NT2/D1 (cell line): ENCODE measurements around the gene RCOR1.
"Not testable (repeated sequence)": the region's sequence is repeated elsewhere in the genome, so short reads cannot be mapped to it uniquely, and the experiment has no call there.

ENCODE experiments used
- DNase-seq: peaks from one replicate; pipeline ENCODE4 v3.0.0-alpha.2; 2011; ENCODE audit warnings: low read depth, low spot score
- H3K27me3 ChIP-seq: 2 replicates; pipeline ENCODE4 v1.6.0; 2011; ENCODE audit warnings: mild to moderate bottlenecking; ENCODE audit not compliant: insufficient read length, insufficient read depth
- H3K36me3 ChIP-seq: 2 replicates; pipeline ENCODE4 v1.6.1; 2011; ENCODE audit warnings: mild to moderate bottlenecking, low read length, mixed read lengths; ENCODE audit not compliant: insufficient read depth, insufficient read length
- H3K4me1 ChIP-seq: 2 replicates; pipeline ENCODE4 v1.5.1; 2011; ENCODE audit not compliant: insufficient read depth, insufficient read length
- H3K4me3 ChIP-seq: 2 replicates; pipeline ENCODE4 v1.5.1; 2011; ENCODE audit warnings: low read depth; ENCODE audit not compliant: insufficient read length
- H3K9ac ChIP-seq: 2 replicates; pipeline ENCODE4 v1.6.0; 2011; ENCODE audit warnings: low read depth; ENCODE audit not compliant: insufficient read length
- H3K9me3 ChIP-seq: 2 replicates; pipeline ENCODE4 v1.5.1; 2011; ENCODE audit warnings: mild to moderate bottlenecking, low read length; ENCODE audit not compliant: insufficient read depth
- SUZ12 ChIP-seq: IDR thresholded peaks from 2 replicates; pipeline ENCODE4 v1.6.1; 2011; ENCODE audit not compliant: insufficient read length, insufficient read depth; ENCODE audit errors: extremely low read depth
- YY1 ChIP-seq: IDR thresholded peaks from 2 replicates; pipeline ENCODE4 v1.6.1; 2011; ENCODE audit not compliant: insufficient read length, insufficient read depth
- ZNF274 ChIP-seq: IDR thresholded peaks from 2 replicates; pipeline ENCODE4 v1.6.1; 2011; ENCODE audit warnings: mild to moderate bottlenecking, low read depth, low read length

RCOR1 gene

DNA sequence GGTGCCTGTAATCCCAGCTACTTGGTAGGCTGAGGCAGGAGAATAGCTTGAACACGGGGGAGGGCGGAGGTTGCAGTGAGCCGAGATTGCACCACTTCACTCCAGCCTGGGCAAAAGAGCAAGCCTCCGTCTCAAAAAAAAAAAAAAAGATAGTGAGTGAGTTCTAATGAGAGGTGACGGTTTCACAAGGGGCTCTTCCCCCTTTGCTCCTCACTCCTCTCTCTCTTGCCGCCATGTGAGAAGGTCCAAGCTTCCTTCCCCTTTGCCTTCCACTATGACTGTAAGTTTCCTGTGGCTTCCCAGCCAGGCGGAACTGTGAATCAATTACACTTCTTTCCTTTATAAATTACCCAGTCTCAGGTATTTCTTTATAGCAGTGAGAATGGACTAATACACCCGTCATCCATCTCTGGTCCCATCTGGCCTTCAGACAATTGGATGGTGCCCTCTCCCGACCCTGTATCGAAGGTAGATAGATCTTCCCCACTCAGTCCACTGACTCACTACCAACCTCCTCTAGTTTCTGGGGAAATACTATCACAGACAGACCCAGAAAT lies 27.0 kb upstream of the RCOR1 start:
- Histone ChIP-seq H3K9ac (no peak overlapping the region), H3K9me3 (no peaks in the 10 kb centered on the region), H3K4me1 (peaks cover 6% of the 10 kb centered on the region), H3K4me3 (no peak overlapping the region), H3K27me3 (no peaks in the 10 kb centered on the region), H3K36me3 (no peaks in the 10 kb centered on the region)
- no peak for TF ChIP-seq ZNF274
- no peak for TF ChIP-seq YY1
- DNase-seq, result no peak

DNA sequence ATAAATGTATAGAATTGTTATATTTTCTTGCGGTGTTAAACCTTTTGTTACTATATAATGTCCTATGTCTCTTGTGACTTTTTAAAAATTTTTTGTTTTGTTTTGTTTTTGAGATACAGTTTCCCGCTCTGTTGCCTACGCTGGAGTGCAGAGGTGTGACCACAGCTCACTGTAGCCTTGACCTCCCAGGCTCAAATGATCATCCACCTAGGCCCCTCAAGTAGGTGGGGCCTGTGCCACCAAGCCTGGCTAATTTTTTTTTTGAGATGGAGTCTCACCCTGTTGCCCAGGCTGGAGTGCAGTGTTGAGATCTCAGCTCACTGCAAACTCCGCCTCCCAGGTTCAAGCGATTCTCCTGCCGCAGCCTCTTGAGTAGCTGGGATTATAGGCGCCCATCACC lies 26.5 kb upstream of the RCOR1 start:
- Histone ChIP-seq H3K4me3 (no peak overlapping the region), H3K27me3 (no peaks in the 10 kb centered on the region), H3K36me3 (no peaks in the 10 kb centered on the region), H3K9me3 (no peaks in the 10 kb centered on the region), H3K9ac (no peak overlapping the region), H3K4me1 (peaks cover 6% of the 10 kb centered on the region)
- no peak for DNase-seq
- TF ChIP-seq ZNF274 (no peak), YY1 (no peak), SUZ12 (no peak)

DNA sequence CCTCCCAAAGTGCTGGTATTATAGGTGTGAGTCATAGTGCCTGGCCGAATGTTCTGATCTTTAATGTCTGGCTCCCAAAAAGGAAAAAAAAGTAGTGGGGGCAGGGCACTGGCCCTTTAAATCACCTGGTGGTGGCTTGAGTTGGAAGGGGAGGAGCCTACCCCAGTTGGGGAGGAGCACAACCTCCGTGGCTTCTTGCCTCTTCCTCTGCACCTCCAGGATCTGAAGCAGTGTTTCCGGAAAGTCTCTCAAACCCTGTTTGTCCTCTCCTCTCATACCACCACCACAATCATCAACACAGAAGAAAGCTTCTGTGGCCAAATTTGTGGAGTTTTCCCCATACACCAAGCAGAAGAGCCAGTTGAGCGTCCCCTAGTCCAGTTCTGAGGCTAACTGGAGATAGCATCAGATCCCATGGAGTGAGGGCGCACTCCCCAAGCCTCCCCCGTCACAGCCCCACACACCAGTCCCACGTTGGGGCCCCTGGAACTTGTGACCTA lies 24.3 kb upstream of the RCOR1 start:
- H3K9me3 ChIP-seq, result no peaks in the 10 kb centered on the region
- no peak for TF ChIP-seq ZNF274
- TF ChIP-seq YY1, result no peak
- TF ChIP-seq SUZ12, result no peak
- no peak for DNase-seq
- peaks cover 8% of the 10 kb centered on the region for H3K4me1 ChIP-seq
- no peaks in the 10 kb centered on the region for H3K36me3 ChIP-seq
- H3K27me3 ChIP-seq, result no peaks in the 10 kb centered on the region
- H3K9ac ChIP-seq, result peak overlapping the region; percentile 61
- no peak overlapping the region for H3K4me3 ChIP-seq

DNA sequence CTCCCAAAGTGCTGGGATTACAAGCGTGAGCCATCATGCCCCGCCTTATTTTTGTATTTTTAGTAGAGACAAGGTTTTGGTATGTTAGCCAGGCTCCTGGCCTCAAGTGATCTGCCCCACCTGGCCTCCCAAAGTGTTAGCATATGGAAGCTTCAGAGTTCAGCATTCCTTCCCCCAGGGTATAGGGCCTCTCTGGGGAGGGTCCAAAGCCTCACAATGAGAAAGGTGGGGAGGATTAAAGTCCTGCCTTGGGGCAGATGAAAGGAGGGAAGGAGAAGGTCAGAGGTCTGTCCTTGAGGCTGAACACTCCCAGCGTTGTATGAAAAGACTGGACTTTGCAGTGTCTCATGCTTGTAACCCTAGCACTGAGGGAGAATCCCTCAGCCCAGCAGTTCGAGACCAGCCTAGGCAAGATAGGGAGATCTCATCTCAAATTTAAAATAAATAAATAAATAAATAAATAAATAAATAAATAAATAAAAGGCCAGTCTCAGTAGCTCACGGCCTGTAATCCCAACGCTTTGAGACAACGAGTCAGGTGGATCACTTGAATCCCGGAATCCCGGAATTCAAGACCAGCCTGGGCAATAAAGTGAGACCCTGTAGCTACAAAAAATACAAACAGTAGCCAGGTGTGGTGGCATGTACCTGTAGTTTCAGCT lies 22.0 kb upstream of the RCOR1 start:
- no peaks in the 10 kb centered on the region for H3K27me3 ChIP-seq
- peaks cover 8% of the 10 kb centered on the region for H3K4me1 ChIP-seq
- H3K4me3 ChIP-seq, result no peak overlapping the region
- H3K9ac ChIP-seq, result no peak overlapping the region
- DNase-seq, result no peak
- no peaks in the 10 kb centered on the region for H3K9me3 ChIP-seq
- no peak for TF ChIP-seq ZNF274
- no peak for TF ChIP-seq SUZ12
- no peak for TF ChIP-seq YY1
- no peaks in the 10 kb centered on the region for H3K36me3 ChIP-seq

DNA sequence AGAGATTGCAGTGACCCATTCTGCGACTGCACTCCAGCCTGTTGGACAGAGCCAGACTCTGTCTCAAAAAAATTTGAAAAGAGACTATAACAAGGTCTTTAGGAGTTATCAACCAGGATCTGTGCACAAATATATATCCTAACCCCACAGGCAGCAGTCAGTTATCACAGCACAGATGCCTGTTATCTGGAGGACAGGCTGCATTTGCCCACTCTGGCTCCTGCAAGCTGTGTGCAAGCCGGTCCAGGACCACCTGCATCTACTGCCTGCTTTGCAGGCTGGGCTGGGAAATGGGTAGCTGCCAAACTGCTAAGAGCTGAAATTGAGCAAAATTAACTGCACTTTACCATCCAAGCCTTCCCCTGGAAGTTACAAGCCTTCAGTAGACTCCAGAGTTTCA lies 21.4 kb upstream of the RCOR1 start:
- Histone ChIP-seq H3K4me3 (no peak overlapping the region), H3K36me3 (no peaks in the 10 kb centered on the region), H3K4me1 (peaks cover 8% of the 10 kb centered on the region), H3K9me3 (no peaks in the 10 kb centered on the region), H3K9ac (no peak overlapping the region), H3K27me3 (no peaks in the 10 kb centered on the region)
- DNase-seq, result no peak
- TF ChIP-seq YY1, result no peak
- no peak for TF ChIP-seq ZNF274
- TF ChIP-seq SUZ12, result no peak

DNA sequence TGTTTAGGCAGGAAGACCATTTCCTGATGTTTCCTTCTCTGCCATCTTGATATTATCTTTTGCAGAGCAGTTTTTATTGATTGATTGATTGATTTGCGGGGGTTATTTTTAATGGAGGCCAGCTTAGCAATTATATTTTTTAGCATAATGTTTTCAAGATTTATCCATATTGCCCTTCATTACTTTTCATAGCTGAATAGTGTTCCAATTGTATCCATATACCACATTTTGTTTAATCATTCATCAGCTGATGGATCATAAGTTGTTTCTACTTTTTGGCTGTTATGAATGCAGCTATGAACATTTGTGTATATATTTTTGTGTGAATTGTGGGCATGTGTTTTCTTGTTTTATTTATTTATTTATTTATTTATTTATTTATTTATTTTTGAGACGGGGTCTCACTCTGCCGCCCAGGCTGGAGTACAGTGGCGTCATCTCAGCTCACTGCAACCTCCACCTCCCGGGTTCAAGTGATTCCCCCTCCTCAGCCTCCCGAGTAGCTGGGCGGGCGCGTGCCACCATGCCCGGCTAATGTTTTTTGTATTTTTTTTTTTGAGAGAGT lies 20.9 kb upstream of the RCOR1 start:
- Histone ChIP-seq H3K4me3 (no peak overlapping the region), H3K9me3 (no peaks in the 10 kb centered on the region), H3K4me1 (peaks cover 8% of the 10 kb centered on the region), H3K27me3 (no peaks in the 10 kb centered on the region), H3K9ac (no peak overlapping the region), H3K36me3 (no peaks in the 10 kb centered on the region)
- TF ChIP-seq YY1 (no peak), SUZ12 (no peak), ZNF274 (no peak)
- DNase-seq, result no peak

DNA sequence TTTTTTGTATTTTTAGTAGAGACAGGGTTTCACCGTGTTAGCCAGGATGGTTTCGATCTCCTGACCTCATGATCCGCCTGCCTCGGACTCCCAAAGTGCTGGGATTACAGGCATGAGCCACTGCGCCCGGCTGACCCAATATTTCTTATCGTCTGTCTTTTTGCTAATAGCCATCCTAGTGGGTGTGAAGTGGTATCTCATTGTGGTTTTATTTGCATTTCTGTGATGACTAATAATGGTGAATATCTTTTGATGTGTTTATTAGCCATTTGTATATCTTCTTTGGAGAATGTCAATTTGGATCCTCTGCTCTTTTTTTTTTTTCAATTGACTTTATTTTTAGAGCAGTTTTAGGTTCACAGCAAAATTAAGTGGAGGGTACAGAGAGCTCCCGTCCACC lies 19.3 kb upstream of the RCOR1 start:
- H3K9ac ChIP-seq, DNase-seq, H3K27me3 ChIP-seq, H3K4me3 ChIP-seq, H3K36me3 ChIP-seq, H3K4me1 ChIP-seq, H3K9me3 ChIP-seq: not testable (repeated sequence)
